GM18861 (cell line): ENCODE results near the gene TTLL10.
"Not testable (repeated sequence)": the region's sequence is repeated elsewhere in the genome, so short reads cannot be mapped to it uniquely, and the experiment has no call there.

Experiments used
- ATAC-seq: cut with Tn5 transposase; IDR thresholded peaks from one replicate; pipeline ENCODE4 v1.9.1; 2021; ENCODE audit not compliant: unreplicated experiment

TTLL10 gene

DNA sequence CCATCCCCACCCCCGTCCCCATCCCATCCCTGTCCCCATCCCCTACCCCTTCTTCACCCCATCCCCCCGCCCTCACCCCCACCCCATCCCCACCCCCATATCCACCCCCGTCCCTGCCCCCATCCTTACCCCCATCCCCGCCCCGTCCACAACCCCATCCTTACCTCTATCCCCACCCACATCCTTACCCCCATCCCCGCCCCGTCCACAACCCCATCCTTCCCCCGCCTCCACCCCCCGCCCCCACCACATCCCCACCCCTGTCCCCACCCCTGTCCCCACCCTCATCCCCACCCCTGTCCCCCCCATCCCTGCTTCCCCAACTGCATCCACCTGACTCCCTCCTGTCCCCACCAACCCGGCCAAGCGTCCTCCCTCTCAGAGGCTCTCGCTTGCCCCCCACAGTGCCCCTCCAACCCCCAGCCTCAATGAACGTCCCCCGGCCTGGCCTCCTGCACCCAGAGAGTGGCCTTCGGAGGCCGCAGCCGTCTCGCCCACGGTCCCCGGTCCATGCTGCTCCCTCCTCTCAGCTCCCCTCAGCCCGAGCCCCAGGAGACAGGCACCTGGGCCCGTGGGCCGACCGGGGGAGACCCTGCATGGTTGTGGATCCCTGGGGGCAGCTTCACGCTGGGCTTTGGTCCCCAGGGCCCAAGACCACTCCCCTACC lies 32.3 kb upstream of the TTLL10 start:
- no peak for ATAC-seq

DNA sequence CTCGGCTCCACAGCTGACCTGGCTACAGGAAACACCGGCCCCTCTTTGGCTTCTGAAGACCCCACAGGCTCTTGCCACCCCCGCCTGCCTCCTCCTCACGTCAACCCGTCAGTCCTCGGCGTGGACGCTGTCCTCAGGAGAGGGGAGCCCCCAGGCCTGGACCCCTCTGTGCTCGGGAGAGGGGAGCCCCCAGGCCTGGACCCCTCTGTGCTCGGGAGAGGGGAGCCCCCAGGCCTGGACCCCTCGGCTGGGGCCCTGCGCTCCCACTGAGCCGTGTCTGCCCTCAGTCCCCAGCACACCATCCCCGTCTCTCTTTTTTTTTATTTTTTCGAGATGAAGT lies 31.8 kb upstream of the TTLL10 start:
- no peak for ATAC-seq

DNA sequence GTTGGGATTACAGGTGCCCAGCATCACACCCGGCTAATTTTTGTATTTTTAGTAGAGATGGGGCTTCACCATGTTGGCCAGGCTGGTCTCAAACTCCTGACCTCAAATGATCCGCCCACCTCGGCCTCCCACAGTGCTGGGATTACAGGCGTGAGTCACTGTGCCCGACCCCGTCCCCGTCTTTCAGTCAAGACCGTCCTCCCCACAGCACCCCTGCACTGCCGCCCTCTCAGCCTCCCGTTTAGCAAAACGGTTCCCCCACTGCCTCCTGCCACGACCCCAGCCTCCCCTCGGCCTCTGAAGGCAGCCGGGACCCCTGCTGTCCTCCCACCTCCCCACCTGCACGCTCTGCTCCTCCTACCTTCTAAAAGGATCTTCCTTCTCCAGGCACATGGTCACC lies 31.3 kb upstream of the TTLL10 start:
- not testable (repeated sequence) for ATAC-seq

DNA sequence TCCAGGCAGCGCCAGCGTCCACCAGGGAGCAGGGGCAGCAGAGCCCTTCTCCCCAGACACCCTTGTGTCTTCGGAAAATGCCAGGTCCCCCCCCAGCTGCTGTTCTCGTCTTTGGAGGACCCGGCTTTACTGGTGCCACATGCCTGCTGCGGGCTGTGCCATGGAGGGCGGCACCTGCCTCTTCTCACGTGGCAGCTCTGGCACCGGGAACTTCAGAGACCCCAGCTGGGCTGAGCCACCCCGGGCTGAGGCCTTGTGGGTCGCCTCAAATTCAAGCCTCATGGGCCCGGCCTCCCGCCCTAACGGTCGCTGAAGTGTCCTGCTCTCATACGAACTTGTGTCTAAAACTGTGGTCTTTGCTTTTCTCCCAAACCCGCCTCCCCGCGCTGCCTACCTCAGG lies 30.8 kb upstream of the TTLL10 start:
- no peak for ATAC-seq

DNA sequence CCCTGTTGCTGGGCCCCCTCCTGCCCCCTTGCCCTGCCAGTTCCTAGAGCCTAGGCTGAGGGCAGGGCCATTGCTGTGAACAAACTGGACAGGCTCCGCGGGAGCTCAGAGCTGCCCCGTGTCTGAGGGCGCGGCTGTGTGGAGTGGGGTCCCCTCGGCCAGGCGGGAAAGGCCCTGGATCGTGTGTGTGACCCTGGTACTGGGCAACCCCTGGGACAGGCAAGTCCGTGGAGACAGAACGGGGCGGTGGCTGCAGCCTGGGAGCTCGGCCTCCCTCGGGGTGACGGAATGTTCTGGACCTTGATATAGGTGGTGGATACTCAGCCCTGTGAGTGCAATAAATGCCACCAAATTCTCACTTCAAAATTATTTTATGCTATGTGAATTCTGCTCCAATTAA lies 30.0 kb upstream of the TTLL10 start:
- no peak for ATAC-seq

DNA sequence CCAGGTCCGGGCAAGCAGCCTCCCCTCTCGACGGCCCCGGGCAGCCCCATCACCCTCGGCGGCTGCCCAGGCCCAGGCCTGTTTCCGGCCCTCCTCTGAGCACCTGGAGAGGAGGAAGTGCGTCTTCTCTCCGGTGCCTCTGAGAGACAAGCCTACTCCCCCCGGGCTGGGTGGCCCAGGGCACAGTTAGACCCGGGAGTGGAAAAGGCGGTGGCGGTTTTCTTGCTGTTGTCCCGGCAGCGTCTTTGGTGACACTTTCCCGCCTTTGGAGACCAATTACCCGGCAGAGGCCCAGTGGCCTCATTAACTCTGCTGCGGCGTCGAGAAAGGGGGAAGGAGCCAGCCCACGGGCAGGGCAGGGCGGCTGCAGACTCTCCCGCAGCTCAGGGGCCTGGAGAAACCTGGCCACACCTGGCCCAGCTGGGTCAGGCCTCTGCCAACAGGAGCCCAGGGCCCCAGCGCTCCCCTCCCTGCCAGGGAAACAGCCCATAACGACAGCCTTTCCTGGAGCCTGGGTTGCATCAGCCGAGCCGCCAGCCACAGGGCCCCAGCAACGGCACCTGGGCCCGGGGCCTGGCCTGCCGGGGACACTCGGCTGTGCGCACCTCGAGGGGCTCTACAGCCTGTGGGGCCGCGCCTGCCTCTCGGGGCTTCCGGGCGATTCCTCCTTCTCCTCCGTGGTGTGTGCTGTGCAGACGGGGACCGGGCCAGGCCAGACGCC lies 29.4 kb upstream of the TTLL10 start:
- no peak for ATAC-seq

DNA sequence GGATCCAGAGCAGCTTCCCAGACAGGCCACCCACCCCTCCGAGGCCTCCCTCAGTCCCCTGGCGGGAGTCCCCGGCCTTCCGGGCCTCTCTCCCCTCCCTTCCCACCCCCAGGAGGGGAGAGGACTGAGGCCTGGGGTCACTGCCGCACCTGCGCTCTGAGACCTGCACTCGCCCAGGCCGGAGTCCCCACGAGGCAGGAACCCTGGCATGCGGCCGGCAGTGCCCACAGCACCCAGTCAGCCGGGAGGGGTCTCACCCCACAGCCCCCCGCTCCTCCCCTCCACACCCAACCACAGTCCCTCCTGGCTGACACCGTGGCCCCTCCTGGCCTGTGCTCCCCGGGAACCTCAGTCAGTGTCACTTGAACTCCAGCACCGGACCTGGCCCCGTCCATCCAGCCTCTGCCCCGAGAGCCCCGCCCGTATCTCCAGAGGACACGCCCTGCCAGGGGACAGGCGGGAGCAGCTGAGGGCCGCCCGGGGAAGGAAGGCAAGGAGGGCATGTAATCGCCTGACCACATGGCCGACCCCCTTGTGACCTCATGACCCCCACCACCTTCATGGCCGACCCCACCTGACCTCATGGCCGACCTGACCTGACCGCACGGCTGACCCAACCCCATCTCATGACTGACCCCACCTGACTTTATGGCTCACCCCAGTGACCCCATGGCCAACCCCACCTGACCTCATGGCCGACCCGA lies 28.7 kb upstream of the TTLL10 start:
- ATAC-seq, result no peak

DNA sequence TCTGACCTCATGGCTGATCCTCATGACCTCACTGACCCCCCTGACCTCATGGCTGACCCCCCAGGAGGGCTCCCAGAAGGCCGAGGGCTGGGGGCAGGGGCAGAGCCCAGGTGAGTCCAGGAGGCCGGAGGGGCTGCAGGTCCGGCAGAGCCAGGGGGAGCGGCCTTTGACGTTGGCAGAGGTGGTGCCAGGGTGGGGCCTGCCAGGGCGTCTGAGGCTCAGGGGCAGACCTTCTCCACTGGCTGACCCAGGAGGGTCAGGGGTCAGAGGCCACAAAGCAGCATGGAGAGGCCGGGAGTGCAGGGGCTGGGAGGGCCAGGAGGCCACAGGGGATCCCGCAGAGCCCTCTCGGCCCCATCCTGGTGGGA lies 28.1 kb upstream of the TTLL10 start:
- ATAC-seq, result no peak

DNA sequence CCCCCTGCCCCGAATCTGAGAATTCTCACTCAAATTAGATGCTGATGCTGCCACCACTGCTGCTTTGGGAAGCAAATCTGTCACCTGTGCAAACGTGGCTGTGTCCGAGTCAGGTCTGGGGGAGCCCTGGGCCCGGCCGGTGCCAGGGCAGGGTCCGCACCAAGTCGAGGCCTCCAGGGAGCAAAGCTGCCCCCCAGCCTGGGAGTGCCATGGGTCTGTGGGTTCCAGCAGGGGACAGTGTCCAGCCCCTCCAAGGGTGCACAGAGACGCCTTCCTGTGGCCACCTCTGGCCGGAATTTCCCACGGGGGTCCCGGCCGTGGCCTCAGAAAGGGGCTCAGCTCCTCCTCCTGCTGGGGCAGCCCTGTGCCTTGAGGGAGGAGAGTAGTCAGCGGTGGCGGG lies 27.7 kb upstream of the TTLL10 start:
- no peak for ATAC-seq

DNA sequence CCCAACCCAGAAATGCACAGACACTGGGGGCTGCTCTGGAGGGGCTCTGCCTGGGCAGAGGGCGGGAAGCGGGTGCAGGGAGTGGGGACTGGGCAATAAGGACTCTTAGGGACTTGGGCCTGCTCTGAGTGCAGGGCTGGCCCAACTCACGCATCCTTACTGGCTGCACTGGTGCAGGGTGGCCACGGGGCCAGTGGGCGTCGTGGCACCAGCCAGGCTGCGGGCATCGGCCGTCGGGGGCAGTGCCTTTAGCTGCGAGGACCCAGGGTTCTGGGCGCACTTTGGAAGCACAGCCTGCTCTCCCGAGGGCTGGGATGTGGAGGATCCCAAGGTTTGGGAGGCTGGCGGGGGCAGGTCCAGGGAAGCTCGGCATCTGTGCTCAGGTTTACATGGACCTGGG lies 27.1 kb upstream of the TTLL10 start:
- no peak for ATAC-seq

DNA sequence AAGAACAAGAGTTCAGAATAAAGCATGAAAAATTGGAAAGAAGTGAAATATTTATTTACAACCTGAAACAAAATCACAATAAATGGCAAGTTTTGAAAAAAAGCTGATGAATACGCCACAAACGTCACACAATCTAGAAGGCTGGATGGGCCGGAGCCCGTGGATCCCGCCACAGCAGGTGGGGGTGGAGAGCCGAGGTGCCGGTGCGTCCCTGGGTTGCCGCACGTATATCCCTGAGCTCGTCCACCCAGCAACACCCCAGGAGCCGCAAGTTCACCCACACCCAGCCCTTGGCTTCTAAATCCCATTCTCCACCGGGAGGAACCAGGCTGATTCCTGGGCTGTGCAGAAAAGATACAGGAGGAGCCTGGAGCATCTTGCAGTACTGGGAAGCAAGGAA lies 25.6 kb upstream of the TTLL10 start:
- no peak for ATAC-seq

DNA sequence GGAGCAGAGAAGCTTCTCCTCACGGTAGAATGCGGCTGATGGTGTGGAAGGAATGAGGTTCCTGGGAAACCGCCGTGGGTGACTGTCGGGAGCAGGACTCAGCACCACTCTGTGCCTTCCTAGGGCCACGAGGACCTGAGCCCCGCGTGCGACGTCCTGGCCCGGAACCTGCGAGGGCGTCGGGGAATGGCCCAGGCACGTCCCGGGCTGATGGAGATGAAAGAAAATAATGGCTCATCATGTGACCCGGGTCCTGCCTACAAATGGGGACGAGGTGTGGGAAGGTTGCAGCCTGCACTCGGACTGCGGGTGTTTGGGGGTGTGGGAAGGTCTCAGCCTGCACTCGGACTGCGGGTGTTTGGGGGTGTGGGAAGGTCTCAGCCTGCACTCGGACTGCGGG lies 25.1 kb upstream of the TTLL10 start:
- ATAC-seq, result no peak

DNA sequence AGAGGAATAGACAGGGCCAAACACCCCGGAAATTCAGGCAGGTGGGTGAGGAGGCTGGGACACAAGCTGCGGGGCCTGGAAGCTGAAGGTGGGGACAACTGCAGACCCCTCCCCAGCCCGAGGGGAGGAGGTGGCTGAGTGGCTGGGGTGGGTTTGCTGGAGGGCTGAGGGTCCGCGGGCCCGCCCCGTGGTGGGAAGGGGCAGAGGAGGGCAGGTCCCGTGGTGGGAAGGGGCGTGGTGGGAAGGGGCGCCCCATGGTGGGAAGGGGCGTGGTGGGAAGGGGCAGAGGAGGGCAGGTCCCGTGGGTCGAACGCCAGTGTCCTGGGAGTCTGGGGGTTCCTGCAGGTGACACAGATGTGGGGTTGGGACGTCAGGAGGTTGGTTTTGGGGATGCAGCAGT lies 24.3 kb upstream of the TTLL10 start:
- no peak for ATAC-seq

DNA sequence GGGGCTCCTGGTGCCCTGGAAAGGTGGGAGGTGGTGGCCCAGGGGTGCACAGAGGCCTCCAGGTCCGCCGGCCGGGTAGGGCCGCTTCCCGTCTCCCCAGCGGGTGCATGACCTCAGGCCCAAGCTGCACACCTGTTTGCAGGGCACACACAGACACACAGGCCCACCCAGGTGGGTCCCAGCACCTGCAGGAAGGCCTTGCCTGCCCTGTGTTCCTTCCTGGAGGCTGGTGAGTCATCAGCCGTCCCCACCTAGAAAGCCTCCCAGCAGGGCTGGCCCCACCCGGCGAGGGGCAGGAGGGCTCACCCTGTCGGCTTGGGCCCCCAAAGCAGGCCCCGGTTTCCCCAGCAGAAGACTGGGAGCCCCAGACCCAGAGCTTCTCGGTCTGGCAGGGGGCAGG lies 23.6 kb upstream of the TTLL10 start:
- no peak for ATAC-seq

DNA sequence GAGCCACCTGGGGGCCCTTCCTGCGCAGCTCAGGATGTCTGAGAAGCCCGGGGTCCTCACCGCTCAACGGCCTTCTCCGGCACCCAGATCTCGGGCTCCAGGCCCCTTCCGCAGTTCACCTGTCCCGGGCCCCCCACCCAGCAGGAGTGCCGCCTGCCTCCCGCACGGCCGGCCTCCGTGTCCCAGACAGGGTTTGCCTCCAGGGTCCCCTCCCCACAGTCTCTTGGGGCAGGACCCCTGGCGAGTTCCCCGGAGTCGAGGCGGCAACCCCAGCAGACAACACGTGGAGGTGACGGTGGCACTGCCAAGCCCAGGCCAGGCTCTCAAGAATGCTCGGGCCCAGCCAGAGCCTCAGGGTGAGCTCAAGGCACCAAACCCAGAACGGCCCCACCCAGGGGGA lies 22.4 kb upstream of the TTLL10 start:
- no peak for ATAC-seq

DNA sequence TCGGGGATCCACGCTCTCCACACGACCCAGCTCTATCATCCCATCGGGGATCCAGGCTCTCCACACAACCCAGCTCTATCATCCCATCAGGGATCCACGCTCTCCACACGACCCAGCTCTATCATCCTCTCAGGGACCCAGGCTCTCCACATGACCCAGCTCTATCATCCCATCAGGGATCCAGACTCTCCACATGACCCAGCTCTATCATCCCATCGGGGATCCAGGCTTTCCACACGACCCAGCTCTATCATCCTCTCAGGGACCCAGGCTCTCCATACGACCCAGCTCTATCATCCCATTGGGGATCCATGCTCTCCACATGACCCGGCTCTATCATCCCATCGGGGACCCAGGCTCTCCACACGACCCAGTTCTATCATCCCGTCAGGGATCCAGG lies 21.2 kb upstream of the TTLL10 start:
- ATAC-seq, result not testable (repeated sequence)

DNA sequence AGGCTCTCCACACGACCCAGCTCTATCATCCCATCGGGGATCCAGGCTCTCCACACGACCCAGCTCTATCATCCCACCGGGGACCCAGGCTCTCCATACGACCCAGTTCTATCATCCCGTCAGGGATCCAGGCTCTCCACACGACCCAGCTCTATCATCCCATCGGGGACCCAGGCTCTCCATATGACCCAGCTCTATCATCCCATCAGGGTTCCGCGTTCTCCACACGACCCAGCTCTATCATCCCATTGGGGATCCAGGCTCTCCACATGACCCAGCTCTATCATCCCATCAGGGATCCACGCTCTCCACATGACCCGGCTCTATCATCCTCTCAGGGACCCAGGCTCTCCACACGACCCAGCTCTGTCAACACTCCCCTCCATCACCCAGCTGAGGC lies 20.5 kb upstream of the TTLL10 start:
- ATAC-seq, result not testable (repeated sequence)

DNA sequence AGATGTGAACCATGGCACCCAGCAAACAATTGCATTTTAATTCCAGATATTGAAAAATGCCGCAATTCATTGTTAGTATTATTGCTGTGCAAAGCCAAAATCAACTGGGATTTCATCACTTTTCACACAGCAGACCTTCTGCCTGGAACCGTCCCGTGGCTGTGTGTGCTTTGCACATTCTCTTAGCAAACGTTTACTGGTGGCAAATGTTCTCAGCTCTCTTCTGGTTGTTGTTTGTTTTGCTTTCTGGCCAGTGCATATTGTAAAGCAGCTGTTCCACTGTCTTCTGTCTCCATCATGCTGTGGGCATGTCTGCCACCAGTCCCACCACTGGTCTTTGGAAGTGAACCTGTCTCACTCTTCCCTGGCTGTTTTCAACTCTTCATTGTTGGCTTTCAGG lies 19.8 kb upstream of the TTLL10 start:
- ATAC-seq, result no peak

DNA sequence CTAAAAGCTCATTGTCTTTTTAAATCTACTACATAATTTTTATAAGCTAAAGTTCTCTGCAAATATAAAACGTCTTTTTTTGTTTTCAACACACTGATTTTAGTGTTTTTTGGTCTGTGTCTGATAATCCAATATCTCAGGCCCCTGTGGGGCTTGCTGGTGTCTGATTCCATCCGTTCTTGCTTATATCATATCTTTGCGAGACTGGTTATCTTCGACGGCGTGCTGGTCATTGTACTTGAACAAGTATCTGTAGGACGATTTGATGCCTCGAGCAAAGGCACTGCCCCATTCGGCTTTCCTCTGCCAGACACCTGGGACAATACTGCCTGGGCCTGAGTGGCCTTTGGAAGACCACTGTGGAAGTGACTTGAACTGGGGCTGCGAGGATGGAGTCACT lies 18.4 kb upstream of the TTLL10 start:
- no peak for ATAC-seq

DNA sequence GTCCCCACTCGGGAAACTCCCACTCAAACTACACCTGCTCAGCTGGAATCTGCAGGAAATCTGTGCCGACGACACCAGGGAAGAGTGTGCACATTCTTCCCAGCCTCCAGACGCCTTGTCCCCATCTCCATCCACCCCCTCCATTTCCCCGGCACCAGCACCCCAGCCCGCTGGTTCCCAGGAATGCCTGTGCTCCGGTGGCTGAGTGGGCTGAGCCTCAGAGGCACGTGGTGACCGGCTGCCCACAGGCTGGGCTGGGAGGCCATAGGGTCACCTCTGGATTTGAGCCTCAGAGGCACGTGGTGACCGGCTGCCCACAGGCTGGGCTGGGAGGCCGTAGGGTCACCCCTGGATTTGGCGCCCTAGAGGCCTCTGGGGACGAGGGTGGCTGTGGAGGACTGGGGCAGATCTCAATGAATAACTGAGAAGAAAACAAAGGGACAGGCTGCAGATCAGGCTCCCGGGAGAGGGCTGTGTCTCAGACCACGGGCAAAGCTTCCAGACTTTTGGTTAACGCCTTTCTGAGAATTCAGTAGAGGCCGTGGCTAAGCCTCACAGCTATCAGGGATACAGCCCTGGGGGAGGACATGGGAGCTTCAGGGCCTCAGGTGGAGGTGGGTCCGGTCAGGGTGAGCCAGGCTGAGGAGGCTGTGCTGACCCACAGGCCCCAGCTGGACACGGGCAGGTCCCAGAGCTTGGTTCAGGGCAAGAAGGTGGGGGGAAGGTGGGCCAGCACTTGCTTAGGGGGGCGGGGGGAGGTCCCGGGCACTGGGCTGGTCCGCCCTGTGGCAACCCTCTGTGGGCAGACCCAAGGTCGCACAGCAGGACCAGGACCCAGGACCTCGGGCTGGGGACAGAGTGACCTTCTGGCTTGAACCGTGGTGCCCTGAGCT lies 17.3 kb upstream of the TTLL10 start:
- ATAC-seq, result no peak

DNA sequence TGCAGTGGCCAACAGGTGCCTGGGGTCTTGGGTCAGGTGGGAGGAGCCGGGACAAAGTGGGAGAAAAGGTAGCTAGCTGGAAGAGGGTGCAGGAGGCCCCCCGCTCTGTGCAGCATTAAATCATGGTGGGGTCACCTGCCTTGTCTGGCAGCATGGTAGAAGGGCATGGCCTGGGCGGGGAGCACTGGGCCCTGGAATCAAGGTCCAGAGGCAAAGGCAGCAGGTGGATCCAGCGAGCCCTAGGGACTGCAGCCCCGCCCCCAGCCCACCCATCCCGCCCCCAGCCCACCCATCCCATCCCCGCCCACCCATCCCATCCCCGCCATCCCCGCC lies 16.7 kb upstream of the TTLL10 start:
- no peak for ATAC-seq

DNA sequence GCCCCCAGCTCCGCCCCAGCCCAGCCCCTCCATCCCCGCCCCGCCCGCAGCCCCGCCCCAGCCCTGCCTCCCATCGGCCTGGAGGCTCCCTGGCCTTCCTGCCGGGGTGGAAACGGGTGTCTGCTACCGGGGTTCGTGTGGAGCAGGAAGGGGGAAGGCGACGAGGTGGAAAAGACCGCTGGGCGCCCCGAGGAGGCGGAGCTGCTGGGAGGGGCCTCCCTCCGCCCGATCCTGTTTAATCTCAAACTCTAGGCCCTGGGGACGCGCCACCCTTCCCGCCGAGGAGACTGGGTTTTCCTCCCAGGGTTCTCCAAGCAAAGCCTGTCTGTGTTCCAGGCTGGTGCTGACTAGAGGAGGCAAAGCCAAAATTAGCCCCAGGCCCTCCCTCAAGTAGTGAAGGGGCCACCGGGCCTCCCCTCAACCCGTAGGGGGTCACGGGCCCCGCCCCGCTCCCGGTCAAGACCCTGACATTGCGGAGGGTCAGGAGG lies 16.2 kb upstream of the TTLL10 start:
- ATAC-seq, result no peak
